DND-41 (cell line): ENCODE measurements around the gene F8.

Source experiments
- CTCF ChIP-seq: IDR thresholded peaks from 2 replicates; pipeline ENCODE4 v1.5.1; 2012; ENCODE audit warnings: borderline replicate concordance, low read length, moderate library complexity, mild to moderate bottlenecking; ENCODE audit not compliant: poor library complexity, severe bottlenecking; ENCODE audit errors: extremely low read depth
- EZH2 ChIP-seq: IDR thresholded peaks from 3 replicates; pipeline ENCODE4 v1.6.1; 2012; ENCODE audit warnings: borderline replicate concordance, low read depth, mild to moderate bottlenecking, moderate library complexity, low read length, inconsistent platforms; ENCODE audit not compliant: severe bottlenecking

DNA sequence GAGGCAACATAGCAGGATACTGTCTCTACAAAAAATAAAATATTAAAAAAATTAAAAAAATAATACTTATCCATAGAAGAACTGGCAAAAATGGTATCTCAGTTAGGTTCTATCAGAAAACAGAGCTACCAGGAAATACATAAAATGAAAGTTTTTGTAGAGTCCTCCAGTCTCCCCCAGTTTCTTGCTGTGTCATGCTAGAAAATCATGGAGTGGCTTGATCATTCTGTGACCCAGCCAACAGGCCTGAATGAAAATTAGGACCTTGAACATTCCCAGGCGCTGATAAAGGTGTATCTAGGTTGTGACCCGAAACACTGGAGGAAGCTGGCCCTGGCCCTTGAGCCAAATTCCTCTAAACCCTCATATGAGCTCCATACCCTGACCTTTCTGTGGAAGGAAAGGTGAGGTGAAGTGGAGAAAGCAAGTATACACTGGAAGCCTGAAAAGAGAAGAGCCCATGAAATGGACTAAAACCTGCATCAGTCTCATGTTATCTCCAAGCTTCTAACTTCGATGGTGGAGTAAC is 188.7 kb downstream of the F8 start:
- TF ChIP-seq CTCF (no peak), EZH2 (no peak)
